Neural progenitor cell (in vitro differentiated cells): ENCODE measurements around the gene ARNT2. TPM values are rescaled to one million over a fixed set of nuclear protein-coding genes. Genes with fewer than 3 reads are reported as not detected.

Experiments
- DNase-seq: peaks from one replicate; pipeline ENCODE4 v3.0.0-alpha.2; 2016; ENCODE audit warnings: low spot score
- H2AFZ ChIP-seq: fragments of 200-600 bp; sonication (generic); replicated peaks from 2 replicates; pipeline ENCODE4 v1.6.1; 2016; ENCODE audit warnings: antibody characterized with exemption
- H3F3A ChIP-seq: fragments of 200-600 bp; sonication (generic); 2 replicates; pipeline ENCODE4 v1.6.1; 2016; ENCODE audit warnings: antibody characterized with exemption, low read depth
- H3K27ac ChIP-seq: fragments of 200-600 bp; sonication (generic); 2 replicates; pipeline ENCODE4 v1.5.1; 2016; ENCODE audit warnings: mild to moderate bottlenecking
- H3K27me3 ChIP-seq: fragments of 200-600 bp; sonication (generic); 2 replicates; pipeline ENCODE4 v1.6.1; 2016; ENCODE audit warnings: mild to moderate bottlenecking, moderate library complexity
- H3K36me3 ChIP-seq: fragments of 200-600 bp; sonication (generic); 2 replicates; pipeline ENCODE4 v1.5.1; 2016
- H3K4me1 ChIP-seq: fragments of 200-600 bp; sonication (generic); 2 replicates; pipeline ENCODE4 v1.6.1; 2016; ENCODE audit warnings: mixed run types
- H3K4me2 ChIP-seq: fragments of 200-600 bp; sonication (generic); 2 replicates; pipeline ENCODE4 v1.6.1; 2016
- H3K4me3 ChIP-seq: fragments of 200-600 bp; sonication (generic); 2 replicates; pipeline ENCODE4 v1.5.1; 2016
- H3K79me2 ChIP-seq: fragments of 200-600 bp; sonication (generic); 2 replicates; pipeline ENCODE4 v1.6.1; 2016; ENCODE audit warnings: low read depth
- H3K9ac ChIP-seq: fragments of 200-600 bp; sonication (generic); 2 replicates; pipeline ENCODE4 v1.6.1; 2016
- H3K9me3 ChIP-seq: fragments of 200-600 bp; sonication (generic); 2 replicates; pipeline ENCODE4 v1.5.1; 2016; ENCODE audit warnings: low read depth
- H4K20me1 ChIP-seq: fragments of 200-600 bp; sonication (generic); 2 replicates; pipeline ENCODE4 v1.6.1; 2016; ENCODE audit warnings: low read depth
- H3K27ac Mint-ChIP-seq: 3 replicates; pipeline ENCODE4 v1.8.0; 2021; ENCODE audit warnings: mixed read lengths
- H3K27me3 Mint-ChIP-seq: 2 replicates; pipeline ENCODE4 v1.8.0; 2022; ENCODE audit warnings: low read depth, mild to moderate bottlenecking, inconsistent platforms, moderate library complexity, mixed read lengths; ENCODE audit not compliant: insufficient read depth
- H3K36me3 Mint-ChIP-seq: 3 replicates; pipeline ENCODE4 v1.8.0; 2021; ENCODE audit warnings: mixed read lengths
- H3K4me1 Mint-ChIP-seq: 3 replicates; pipeline ENCODE4 v1.8.0; 2021; ENCODE audit warnings: mixed read lengths
- H3K4me3 Mint-ChIP-seq: 3 replicates; pipeline ENCODE4 v1.8.0; 2021; ENCODE audit warnings: mild to moderate bottlenecking, moderate library complexity, mixed read lengths
- H3K9me3 Mint-ChIP-seq: 3 replicates; pipeline ENCODE4 v1.8.0; 2020; ENCODE audit warnings: mixed read lengths
- EZH2 ChIP-seq: fragments of 200-600 bp; sonication (generic); IDR thresholded peaks from 2 replicates; pipeline ENCODE4 v1.6.1; 2017; ENCODE audit warnings: antibody characterized with exemption, mild to moderate bottlenecking, moderate library complexity
- EZH2phosphoT487 ChIP-seq: fragments of 200-600 bp; sonication (generic); IDR thresholded peaks from 2 replicates; pipeline ENCODE4 v1.6.1; 2017; ENCODE audit warnings: antibody characterized with exemption
- total RNA-seq: library from RNA; depleted of rRNA; stranded (reverse); fragments of >200 nt; gene quantifications from 2 replicates; pipeline ENCODE4 v1.2.3, GENCODE V29; 2015; ENCODE audit warnings: low replicate concordance
- TF ChIP-seq, protein P1 (sequence below): fragments of 200-600 bp; sonication (generic); IDR thresholded peaks from 2 replicates; pipeline ENCODE4 v1.5.1; 2017; ENCODE audit warnings: antibody characterized with exemption, mild to moderate bottlenecking

The ARNT2 gene
- total RNA-seq, 1 donor from 2014 or later = 15.7 TPM

- Histone ChIP-seq H3K4me2 (no peak overlapping the region), H3K4me3 (no peak overlapping the region), H3K27ac (no peak overlapping the region), H2AFZ (no peak overlapping the region), H3F3A (no peaks in the 10 kb centered on the region), H3K9ac (no peak overlapping the region), H3K9me3 (no peaks in the 10 kb centered on the region), H3K79me2 (no peaks in the 10 kb centered on the region), H3K27me3 (no peaks in the 10 kb centered on the region), H4K20me1 (no peaks in the 10 kb centered on the region), H3K36me3 (no peaks in the 10 kb centered on the region), H3K4me1 (no peaks in the 10 kb centered on the region)
- TF ChIP-seq EZH2phosphoT487 = no peak
- TF ChIP-seq EZH2 = no peak
- TF ChIP-seq, protein P1, sequence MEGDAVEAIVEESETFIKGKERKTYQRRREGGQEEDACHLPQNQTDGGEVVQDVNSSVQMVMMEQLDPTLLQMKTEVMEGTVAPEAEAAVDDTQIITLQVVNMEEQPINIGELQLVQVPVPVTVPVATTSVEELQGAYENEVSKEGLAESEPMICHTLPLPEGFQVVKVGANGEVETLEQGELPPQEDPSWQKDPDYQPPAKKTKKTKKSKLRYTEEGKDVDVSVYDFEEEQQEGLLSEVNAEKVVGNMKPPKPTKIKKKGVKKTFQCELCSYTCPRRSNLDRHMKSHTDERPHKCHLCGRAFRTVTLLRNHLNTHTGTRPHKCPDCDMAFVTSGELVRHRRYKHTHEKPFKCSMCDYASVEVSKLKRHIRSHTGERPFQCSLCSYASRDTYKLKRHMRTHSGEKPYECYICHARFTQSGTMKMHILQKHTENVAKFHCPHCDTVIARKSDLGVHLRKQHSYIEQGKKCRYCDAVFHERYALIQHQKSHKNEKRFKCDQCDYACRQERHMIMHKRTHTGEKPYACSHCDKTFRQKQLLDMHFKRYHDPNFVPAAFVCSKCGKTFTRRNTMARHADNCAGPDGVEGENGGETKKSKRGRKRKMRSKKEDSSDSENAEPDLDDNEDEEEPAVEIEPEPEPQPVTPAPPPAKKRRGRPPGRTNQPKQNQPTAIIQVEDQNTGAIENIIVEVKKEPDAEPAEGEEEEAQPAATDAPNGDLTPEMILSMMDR = no peak
- H3K36me3 Mint-ChIP-seq = peaks cover 17% of the 10 kb centered on the region
- H3K27ac Mint-ChIP-seq = no peak overlapping the region
- no peaks in the 10 kb centered on the region for H3K27me3 Mint-ChIP-seq
- no peaks in the 10 kb centered on the region for H3K4me1 Mint-ChIP-seq
- H3K9me3 Mint-ChIP-seq = no peaks in the 10 kb centered on the region
- H3K4me3 Mint-ChIP-seq = no peak overlapping the region
- no peak for DNase-seq
These were observed 123.2 kb downstream of the ARNT2 start for GRCh38 chr15:80527406-80527805.

DNA sequence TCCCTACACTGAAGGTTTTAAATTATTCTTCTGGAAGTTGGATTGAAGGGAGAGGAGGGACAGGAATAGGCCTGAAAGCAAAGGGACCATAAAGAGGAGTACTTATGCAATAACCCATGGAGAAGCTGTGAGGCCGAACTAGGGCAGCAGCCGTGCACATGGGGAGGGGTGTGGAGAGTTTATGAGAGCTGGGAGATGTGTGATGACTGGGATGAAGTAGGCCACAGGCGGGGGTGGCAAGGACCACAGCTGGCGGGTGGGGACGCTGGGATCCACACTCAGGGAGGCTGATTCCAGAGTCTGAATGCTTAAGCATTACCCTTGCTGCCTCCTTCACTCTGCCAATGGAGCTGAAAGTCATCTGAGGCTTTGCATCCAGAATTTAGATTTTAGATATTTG lies 123.8 kb downstream of the ARNT2 start:
- Histone ChIP-seq H3K27ac (no peak overlapping the region), H3K79me2 (no peaks in the 10 kb centered on the region), H2AFZ (no peak overlapping the region), H3K9me3 (no peaks in the 10 kb centered on the region), H3K4me2 (no peak overlapping the region), H3K4me1 (no peaks in the 10 kb centered on the region), H3K9ac (no peak overlapping the region), H3F3A (no peaks in the 10 kb centered on the region), H3K36me3 (no peaks in the 10 kb centered on the region), H3K4me3 (no peak overlapping the region), H4K20me1 (no peaks in the 10 kb centered on the region), H3K27me3 (no peaks in the 10 kb centered on the region)
- TF ChIP-seq EZH2phosphoT487 (no peak), EZH2 (no peak)
- TF ChIP-seq, protein P1 = no peak
- Mint-ChIP-seq H3K4me3 (no peak overlapping the region), H3K27me3 (no peaks in the 10 kb centered on the region), H3K4me1 (no peaks in the 10 kb centered on the region), H3K9me3 (peaks cover 1% of the 10 kb centered on the region), H3K27ac (no peak overlapping the region), H3K36me3 (peaks cover 20% of the 10 kb centered on the region)
- no peak for DNase-seq

GRCh38 chr15:80530737-80531365 lies 126.7 kb downstream of the ARNT2 start:
- Mint-ChIP-seq H3K27ac (no peak overlapping the region), H3K4me3 (no peak overlapping the region), H3K27me3 (no peaks in the 10 kb centered on the region), H3K36me3 (peaks cover 38% of the 10 kb centered on the region), H3K4me1 (no peaks in the 10 kb centered on the region), H3K9me3 (peaks cover 8% of the 10 kb centered on the region)
- no peak for TF ChIP-seq EZH2
- no peak for TF ChIP-seq EZH2phosphoT487
- TF ChIP-seq, protein P1 = no peak
- Histone ChIP-seq H3K4me2 (no peak overlapping the region), H3K9me3 (no peaks in the 10 kb centered on the region), H3K4me3 (no peak overlapping the region), H3K36me3 (no peaks in the 10 kb centered on the region), H3F3A (no peaks in the 10 kb centered on the region), H4K20me1 (no peaks in the 10 kb centered on the region), H3K9ac (no peak overlapping the region), H2AFZ (no peak overlapping the region), H3K79me2 (no peaks in the 10 kb centered on the region), H3K4me1 (no peaks in the 10 kb centered on the region), H3K27ac (no peak overlapping the region), H3K27me3 (no peaks in the 10 kb centered on the region)
- no peak for DNase-seq
